Raji (cell line): ENCODE results near the gene TAMALIN.
A peak's percentile ranks its signal among the peaks of the same experiment; 100 is the strongest.

ENCODE experiments used
- POLR2A ChIP-seq: IDR thresholded peaks from 2 replicates; pipeline ENCODE4 v1.6.1; 2011; ENCODE audit warnings: low read depth, low read length, control low read depth; ENCODE audit not compliant: insufficient read depth

The TAMALIN gene

DNA sequence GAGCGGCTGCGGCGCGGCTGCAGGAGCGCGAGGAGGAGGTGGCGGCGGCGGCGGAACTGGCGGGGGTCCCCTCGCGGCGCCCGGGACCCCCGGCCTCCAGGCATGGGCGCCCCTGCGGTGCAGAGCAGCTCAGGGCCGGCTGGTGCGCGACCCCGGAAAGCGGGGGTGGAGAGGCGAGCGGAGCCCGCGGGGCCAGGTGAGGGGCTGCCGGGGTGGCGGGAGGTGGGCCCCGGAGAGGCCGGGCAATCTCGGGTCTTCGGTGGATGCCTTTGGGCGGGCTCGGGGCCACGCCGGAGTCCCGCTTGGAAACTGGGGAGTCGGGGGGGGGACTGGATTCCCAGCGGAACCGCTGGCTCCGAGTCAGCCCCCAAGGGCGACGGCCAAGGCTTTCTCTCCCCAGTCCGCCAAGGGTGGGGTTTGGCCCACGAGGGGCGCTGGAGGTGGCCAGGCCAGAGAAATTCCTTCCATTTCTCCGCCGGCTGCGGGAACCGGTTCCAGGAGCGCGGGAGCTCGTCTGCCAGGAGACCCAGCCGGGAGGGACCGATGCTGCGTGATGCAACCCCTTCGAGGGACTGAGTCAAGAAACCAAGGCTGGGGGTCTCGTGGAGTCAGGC lies 30.6 kb downstream of the TAMALIN start:
- TF ChIP-seq POLR2A: no peak

DNA sequence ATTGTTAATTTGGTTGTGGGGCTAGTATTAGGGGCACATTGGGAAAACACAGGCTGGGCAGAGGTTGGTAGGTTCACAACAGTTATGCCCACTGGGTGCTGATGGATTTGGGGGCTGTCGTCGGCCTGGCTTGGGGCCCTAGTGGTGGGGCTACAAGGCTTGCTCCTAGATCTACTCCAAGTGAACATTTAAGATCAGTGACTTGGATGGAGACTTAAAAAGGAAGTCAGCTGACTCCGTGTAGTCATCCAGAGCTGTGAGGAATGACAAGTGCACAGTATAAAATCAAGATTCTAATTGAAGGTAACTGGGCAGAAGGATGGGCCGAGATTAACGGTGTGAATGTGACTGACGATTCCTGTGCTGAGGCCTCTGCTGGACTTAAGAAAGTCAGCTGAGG lies 31.7 kb downstream of the TAMALIN start:
- TF ChIP-seq POLR2A: no peak

DNA sequence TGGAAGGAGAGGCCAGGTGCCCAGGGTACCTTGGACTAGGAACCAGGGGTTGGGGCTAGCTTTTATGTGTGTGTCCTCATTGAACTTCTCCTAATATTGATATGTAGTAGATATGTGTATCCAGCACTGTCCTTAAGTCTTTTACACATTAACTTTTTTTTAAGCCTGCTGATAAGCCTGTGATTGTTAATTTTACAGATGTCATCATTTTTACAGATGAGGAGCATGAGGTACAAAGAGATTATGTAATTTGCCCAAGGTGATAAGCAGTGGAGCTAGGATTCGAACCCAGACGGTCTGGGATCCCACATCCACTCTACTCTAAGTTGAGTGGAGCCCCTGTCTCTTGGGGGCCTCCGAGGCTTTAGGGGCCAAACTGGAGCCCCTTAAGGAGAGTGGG lies 34.3 kb downstream of the TAMALIN start:
- no peak for TF ChIP-seq POLR2A

DNA sequence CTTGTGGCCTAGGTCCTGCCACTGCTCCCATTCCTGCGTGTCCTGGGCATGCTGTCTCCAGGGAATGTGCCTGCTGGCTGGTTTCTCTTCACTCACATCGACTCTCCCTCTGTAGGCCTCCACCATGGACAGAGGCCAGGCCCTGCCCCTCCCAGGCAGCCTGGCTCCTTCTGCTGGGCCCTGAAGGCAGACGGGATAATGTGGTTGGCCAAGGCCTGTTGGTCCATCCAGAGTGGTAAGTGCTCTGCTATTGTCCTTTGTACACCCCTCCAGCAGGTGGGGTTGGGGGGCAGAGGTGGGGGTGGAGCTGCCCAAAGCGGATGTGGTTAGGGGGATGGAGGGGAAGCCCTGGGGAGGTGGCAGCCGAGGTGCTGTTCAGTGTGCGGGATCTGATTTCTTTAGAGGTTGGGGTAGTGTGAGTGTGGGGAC lies 35.0 kb downstream of the TAMALIN start:
- no peak for TF ChIP-seq POLR2A

DNA sequence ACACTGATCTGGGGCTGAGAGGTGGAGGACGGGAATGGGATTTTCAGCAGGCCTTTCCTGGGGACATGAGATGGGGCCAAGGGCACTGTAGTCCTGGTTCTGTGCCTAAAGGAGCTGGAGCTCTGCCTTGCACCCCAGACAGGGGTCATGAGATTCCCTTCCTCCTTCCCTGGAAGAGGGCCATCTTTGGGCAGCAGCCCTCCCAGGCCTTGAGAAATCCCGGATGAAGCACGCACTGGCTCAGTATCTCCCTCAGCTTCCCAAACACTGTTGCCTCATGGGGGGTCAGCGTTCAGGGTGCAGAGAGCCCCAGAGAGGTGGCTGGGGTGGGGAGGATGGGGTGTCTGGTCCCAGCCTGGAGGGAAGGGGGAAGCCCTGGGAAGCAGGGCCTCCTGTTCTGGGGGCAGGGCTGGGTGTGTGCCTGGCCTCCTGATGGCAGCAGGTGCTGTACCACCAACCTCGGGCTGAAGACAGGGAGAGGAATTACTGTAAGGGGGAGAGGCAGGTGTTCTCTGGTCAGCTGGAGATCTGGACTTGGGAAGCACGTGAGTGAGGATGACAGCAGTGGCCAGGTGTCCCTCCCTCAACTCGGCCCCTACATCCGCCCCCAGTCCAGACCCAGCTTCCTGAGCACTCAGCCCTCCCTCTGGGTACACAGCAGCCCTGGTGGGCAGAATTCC lies 36.1 kb downstream of the TAMALIN start:
- TF ChIP-seq POLR2A: no peak

DNA sequence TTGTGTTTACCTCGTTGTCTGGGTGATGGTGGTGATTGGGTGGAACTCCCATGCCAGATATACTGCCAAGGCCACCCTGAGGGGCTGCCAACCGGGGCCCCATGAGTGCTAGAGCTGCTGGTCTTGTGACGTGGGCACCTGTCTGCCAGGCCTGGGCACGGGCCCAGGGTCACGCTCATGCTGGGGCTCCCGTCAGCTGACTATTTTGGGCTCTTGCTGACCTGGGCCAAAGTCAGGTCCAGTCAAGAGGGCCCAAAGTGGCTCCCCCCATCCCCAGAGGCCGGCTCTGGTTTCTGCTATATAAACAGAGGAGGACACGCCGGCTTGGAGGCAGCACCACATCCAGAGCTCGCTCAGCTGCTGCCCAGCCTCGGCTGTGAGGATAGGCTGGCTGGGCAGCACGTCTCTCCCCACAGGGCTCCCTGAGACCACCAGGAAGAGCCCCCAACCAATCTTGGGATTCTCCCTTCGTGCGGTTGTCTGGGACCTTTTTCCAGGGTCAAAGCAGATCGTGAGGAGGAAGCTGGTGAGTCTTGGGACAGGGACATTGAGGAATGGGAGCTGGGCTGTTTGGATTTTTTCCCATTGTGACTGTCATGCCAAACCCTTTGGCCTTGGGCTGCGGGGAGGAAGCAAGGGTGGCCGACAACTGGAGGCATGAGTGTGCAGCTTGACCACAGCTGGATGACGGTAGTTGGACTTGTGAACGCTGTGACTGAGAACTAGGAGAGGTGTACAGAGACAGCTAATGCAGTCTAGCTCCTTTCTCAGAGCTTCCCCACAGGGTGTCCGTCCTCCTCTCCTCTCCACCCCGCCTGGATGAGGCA lies 36.9 kb downstream of the TAMALIN start:
- no peak for TF ChIP-seq POLR2A

DNA sequence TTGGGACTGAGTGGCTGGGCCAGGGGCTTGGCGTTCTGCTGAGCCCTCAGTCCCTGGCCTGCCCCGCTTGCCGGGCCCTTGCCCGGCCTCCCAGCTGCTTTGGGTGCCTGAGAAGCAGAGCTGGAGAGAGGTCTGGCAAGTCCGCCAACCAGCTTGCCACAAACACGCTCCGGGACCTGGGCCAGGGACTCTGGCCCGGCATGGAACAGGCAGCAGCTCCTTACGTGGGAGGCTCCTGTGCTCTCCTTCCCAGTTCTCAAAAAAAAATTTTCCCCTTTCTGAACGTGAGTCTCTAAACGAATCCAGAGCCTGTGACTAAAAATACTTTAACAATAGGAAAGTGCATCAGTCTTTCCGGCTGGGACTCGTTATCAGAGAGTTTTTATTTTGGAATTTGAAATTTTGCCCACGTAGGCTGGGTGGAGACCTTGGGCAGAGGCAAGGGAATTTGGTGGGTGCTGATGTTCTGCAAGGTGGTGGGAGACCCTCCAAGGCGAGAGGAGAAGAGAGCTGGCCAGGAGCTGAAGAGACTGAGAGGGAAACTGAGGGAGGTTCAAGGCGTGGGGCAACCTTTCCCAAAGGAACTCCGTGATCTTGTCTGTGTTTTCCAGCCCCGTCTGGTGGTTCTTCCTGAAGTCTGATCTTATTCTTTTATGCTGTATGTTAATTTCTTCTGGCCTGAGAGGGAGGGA lies 37.7 kb downstream of the TAMALIN start:
- TF ChIP-seq POLR2A: no peak

DNA sequence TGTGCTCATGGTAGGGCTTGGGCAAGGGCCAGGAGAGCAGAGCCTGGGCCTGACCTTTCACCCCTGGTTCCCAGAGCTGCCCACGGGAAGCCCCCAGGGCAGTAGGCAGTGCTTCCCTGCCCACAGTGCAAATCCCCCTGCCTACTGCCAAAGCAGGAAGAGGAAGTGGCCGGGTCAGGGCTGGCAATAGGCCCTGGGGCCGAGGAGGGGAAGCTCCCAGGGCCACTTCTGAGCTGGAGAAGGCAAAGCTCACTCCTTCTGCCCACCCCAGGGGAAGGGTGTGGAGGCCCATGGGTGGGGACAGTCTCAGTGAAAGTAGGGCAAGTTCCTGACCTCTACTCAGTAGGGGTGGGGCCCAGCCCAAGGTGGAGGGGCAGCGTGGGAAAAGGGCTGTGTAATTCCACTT lies 39.1 kb downstream of the TAMALIN start:
- no peak for TF ChIP-seq POLR2A

DNA sequence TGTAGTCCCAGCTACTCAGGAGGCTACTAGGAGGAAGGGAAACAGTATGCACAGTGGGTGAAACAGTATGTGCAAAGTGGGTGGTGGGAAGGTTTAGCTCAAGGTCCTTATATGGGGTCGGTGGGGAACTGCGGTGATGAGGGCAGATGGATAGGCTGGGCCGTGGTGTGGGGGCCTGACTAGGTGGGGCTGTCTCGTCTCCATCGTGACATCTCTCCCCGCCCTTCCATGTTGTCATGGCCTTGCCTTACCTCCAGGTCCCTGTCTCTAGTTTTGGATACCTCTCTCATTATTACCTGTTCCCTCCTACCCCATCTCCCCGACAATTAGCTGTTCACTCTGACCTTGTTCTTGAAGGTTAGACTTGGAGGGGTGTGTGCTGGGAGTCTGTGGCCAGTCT lies 40.1 kb downstream of the TAMALIN start:
- no peak for TF ChIP-seq POLR2A

DNA sequence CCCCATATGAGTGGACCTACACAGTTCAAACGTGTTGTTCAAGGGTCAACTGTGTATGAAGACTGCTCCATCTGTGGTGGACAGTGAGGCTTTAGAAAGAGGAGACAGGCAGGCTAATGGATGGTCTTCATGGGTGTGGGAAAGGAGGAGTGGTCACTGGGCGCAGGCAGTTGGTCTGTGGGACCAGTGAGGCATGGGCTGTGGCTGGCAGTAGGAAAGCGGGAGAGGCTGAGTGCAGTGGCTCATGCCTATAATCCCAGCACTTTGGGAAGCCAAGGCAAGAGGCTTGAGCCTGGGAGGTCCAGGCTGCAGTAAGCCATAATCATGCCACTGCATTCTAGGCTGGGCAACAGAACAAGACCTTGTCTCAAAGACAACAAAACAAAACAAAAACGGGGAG lies 42.5 kb downstream of the TAMALIN start:
- TF ChIP-seq POLR2A: no peak

DNA sequence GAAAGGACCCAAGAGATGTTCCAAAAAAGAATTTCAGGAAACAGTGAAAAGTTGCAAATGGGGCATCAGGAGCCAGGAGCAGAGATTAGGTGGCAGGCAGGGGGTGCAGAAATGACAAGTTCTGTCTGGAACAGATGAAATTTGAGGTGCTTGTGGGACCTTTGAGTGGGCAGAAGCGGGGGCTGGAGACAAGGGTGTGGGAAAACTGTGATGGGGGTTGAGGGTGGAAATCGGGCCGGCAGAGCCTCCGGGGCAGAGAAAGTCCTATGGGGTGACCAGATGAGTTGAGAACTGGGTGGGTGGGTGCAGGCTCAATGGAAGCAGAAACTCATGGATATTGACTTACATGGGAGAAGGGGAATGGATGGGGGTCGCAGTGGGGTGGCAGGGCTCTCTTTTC lies 42.9 kb downstream of the TAMALIN start:
- TF ChIP-seq POLR2A: no peak

DNA sequence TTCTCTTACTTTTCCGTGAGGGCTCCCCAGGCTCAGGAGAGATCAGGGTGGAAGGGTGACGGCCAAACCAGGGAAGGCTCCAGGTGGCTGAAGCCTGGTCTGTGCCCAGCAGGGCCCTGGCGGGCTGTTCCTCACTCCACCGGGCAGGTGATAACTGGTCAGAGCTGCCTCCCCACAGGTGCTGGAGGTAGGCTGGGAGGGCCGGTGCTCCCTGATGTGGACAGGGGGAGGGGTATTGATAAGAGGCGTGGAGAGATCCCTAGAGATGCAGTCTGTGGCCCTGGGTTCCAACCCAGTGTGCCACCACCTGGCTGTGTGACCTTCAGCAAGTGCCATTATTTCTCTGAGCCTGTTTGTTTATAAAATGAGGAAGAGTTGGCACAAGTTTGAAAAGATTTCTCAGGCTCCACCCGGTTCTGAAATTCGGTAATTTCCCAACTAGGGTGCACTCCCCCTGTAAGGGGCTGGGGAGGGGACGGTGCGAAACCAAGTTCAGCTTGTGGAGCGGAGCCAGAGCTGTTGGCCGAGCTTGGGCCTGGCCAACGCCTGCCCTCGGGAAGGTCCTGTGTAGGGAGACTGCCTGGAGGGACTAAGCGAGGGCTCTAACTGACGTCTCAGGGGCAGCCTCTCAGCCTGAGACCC lies 43.5 kb downstream of the TAMALIN start:
- TF ChIP-seq POLR2A: no peak

DNA sequence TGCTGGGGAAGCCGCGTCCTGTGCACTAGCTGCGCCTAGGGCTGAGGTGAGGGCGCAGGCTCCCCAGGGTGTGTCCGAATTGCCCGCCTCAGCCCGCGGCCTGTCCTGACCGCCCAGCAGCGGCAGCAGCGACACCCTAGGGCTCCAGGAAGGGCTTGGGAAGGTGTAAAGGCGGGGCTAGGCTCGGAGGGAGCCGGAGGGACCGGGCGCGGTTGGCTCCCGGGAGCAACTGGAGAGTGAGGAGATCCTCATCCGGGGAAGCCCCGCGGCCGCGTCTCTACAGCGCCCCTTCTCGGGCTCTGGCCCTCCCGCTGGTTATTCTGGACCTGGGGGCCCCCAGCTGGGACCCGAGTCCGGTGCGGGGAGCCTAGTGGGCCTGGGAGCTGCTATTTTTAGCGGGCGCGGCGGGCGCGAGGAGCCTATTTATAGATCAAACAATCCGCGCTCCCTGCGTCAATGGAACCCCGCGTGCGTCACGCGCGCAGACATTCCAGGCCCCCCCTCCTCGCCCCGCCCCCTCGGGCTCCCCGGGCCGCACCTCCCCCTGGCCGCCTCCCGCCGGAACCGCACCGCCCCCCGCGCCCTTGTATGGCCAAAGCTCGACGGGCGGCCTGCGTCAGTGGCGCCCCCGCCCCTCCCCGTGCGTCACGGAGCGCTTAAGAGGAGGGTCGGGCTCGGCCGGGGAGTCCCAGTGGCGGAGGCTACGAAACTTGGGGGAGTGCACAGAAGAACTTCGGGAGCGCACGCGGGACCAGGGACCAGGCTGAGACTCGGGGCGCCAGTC lies 44.2 kb downstream of the TAMALIN start, which contains the start of gene NR4A1:
Gene NR4A1 (plus strand): TSS at position 685 of the 784 bp plus-strand sequence. CDS start 2,887 bp downstream, outside the sequence.
- peak; percentile 84 for TF ChIP-seq POLR2A
